ENCODE data around the gene FAM187B. TPM values are rescaled to one million over a fixed set of nuclear protein-coding genes. Genes with fewer than 3 reads are reported as not detected.

Gene FAM187B
- total and polyA plus RNA-seq, 4 donors: 0.17 TPM; not detected in 3

GRCh38 chr19:35176181-35176570, 52.4 kb downstream of the FAM187B start:
- H3K9me3 ChIP-seq (ENCODE audit: control insufficient read depth in 4 of 4, low read length in 3 of 4): no peaks in the 10 kb centered on the region
- TF ChIP-seq SP1 (IDR thresholded peaks at IDR 0.05) (no peak), ATF3 (IDR thresholded peaks at IDR 0.05) (no peak)
- no peak overlapping the region for H3K27ac ChIP-seq (ENCODE audit: low read depth in 1 of 2, low read length in 2 of 2)
- no peaks in the 10 kb centered on the region for H3K36me3 ChIP-seq (ENCODE audit: control insufficient read depth in 4 of 4, insufficient read depth in 3 of 4, low read depth in 1 of 4, low read length in 3 of 4)
- no peak for DNase-seq (ENCODE audit: low spot score)
- H3K9ac ChIP-seq (ENCODE audit: low read depth in 1 of 2, low read length in 2 of 2): no peak overlapping the region
- no peak overlapping the region for H3K4me3 ChIP-seq (ENCODE audit: low read depth in 1 of 3, low read length in 3 of 3)
- WGBS: 87% methylated on average over 3 of the region's 3 CpGs
- peaks cover 0 to 4% (median under 1%) of the 10 kb centered on the region in 4 donors for H3K4me1 ChIP-seq (ENCODE audit: control insufficient read depth in 4 of 4, insufficient read depth in 4 of 4, low read length in 3 of 4)
- no peaks in the 10 kb centered on the region for H3K27me3 ChIP-seq (ENCODE audit: control insufficient read depth in 4 of 4, insufficient read depth in 4 of 4, low read length in 3 of 4)

Other genes starting within 250 kb of the FAM187B start
- 10 to 100 TPM; 12.5 to 14.1 TPM for gene GRAMD1A, start 228.4 kb downstream of the FAM187B start, total RNA-seq
- gene GRAMD1A, start 228.4 kb downstream of the FAM187B start, polyA plus RNA-seq: 1 to 10 TPM; 8.6 to 9.9 TPM
- 1 to 10 TPM; 2.0 to 4.9 TPM for gene SCN1B, start 198.3 kb downstream of the FAM187B start, total RNA-seq
- 1 to 10 TPM; 1.6 to 5.8 TPM for gene SCN1B, start 198.3 kb downstream of the FAM187B start, polyA plus RNA-seq
- gene HPN, start 187.0 kb downstream of the FAM187B start, total RNA-seq: 100 to 1,000 TPM; 130 to 239 TPM
- 100 to 1,000 TPM; 430 to 535 TPM for gene HPN, start 187.0 kb downstream of the FAM187B start, polyA plus RNA-seq
- gene FXYD3, start 112.9 kb downstream of the FAM187B start, total RNA-seq: not detected
- under 1 TPM; 0.32 to 0.45 TPM for gene FXYD3, start 112.9 kb downstream of the FAM187B start, polyA plus RNA-seq
- gene LGI4, start 93.7 kb downstream of the FAM187B start, total RNA-seq: 1 to 10 TPM; 1.1 to 1.2 TPM
- gene LGI4, start 93.7 kb downstream of the FAM187B start, polyA plus RNA-seq: 1 to 10 TPM in 1 of 2 donors, under 1 TPM in 1; 0.18 to 1.5 TPM
- gene FXYD1, start 89.9 kb downstream of the FAM187B start, total RNA-seq: 10 to 100 TPM; 18.7 to 20.3 TPM
- gene FXYD1, start 89.9 kb downstream of the FAM187B start, polyA plus RNA-seq: 100 to 1,000 TPM; 123 to 146 TPM
- gene FXYD7, start 85.5 kb downstream of the FAM187B start, total RNA-seq: under 1 TPM in 1 of 2 donors, not detected in 1; 0.08 TPM
- under 1 TPM in 1 of 2 donors, not detected in 1; 0.09 TPM for gene FXYD7, start 85.5 kb downstream of the FAM187B start, polyA plus RNA-seq
- 1 to 10 TPM; 2.2 to 2.8 TPM for gene FXYD5, start 74.0 kb downstream of the FAM187B start, total RNA-seq
- gene FXYD5, start 74.0 kb downstream of the FAM187B start, polyA plus RNA-seq: 10 to 100 TPM; 11.8 to 22.0 TPM
- gene LSR, start 20.3 kb upstream of the FAM187B start, total RNA-seq: 10 to 100 TPM; 33.7 to 48.6 TPM
- gene LSR, start 20.3 kb upstream of the FAM187B start, polyA plus RNA-seq: 100 to 1,000 TPM in 1 of 2 donors, 10 to 100 TPM in 1; 47.3 to 150 TPM
- gene USF2, start 40.2 kb upstream of the FAM187B start, total RNA-seq: 10 to 100 TPM; 31.6 to 80.2 TPM
- 10 to 100 TPM; 22.8 to 85.9 TPM for gene USF2, start 40.2 kb upstream of the FAM187B start, polyA plus RNA-seq
- 100 to 1,000 TPM in 1 of 2 donors, 10 to 100 TPM in 1; 18.8 to 204 TPM for gene HAMP, start 53.8 kb upstream of the FAM187B start, total RNA-seq
- gene HAMP, start 53.8 kb upstream of the FAM187B start, polyA plus RNA-seq: 1,000 to 10,000 TPM in 1 of 2 donors, 100 to 1,000 TPM in 1; 509 to 1,000 TPM
- gene MAG, start 63.4 kb upstream of the FAM187B start, total RNA-seq: 1 to 10 TPM in 1 of 2 donors, under 1 TPM in 1; 0.33 to 3.9 TPM
- under 1 TPM in 1 of 2 donors, not detected in 1; 0.29 TPM for gene MAG, start 63.4 kb upstream of the FAM187B start, polyA plus RNA-seq
- gene CD22, start 100.4 kb upstream of the FAM187B start, total RNA-seq: 1 to 10 TPM; 2.0 to 4.1 TPM
- under 1 TPM; 0.15 to 0.65 TPM for gene CD22, start 100.4 kb upstream of the FAM187B start, polyA plus RNA-seq
- not detected for gene FFAR1, start 119.2 kb upstream of the FAM187B start, total RNA-seq
- not detected for gene FFAR1, start 119.2 kb upstream of the FAM187B start, polyA plus RNA-seq
- under 1 TPM in 1 of 2 donors, not detected in 1; 0.33 TPM for gene FFAR3, start 129.7 kb upstream of the FAM187B start, total RNA-seq
- gene FFAR3, start 129.7 kb upstream of the FAM187B start, polyA plus RNA-seq: not detected
- not detected for gene GPR42, start 142.3 kb upstream of the FAM187B start, total RNA-seq
- gene GPR42, start 142.3 kb upstream of the FAM187B start, polyA plus RNA-seq: not detected
- gene FFAR2, start 219.5 kb upstream of the FAM187B start, total RNA-seq: under 1 TPM; 0.67 to 0.84 TPM
- under 1 TPM; 0.25 to 0.28 TPM for gene FFAR2, start 219.5 kb upstream of the FAM187B start, polyA plus RNA-seq

Measured in liver (tissue), 9 donors.